Keratinocyte (primary cell): ENCODE data around the gene ATP6V1E1.

Source experiments
- CTCF ChIP-seq, 3 experiments: IDR thresholded peaks in 1 of 3; conservative IDR thresholded peaks in 1 of 3; optimal IDR thresholded peaks in 1 of 3; 2 replicates in 2 of 3; 3 replicates in 1 of 3; pipeline versions ENCODE3 to v1.5.1; 2011; ENCODE audit warnings: low read length in 3 of 3, mild to moderate bottlenecking in 3 of 3, moderate library complexity in 2 of 3, control low read depth in 1 of 3, inconsistent platforms in 1 of 3; ENCODE audit not compliant: insufficient read depth in 2 of 3; ENCODE audit errors: extremely low read depth in 1 of 3
- EZH2 ChIP-seq: IDR thresholded peaks from one replicate; pipeline ENCODE4 v1.6.1; 2012; ENCODE audit warnings: inconsistent platforms, mild to moderate bottlenecking, low read length, moderate library complexity

- TF ChIP-seq EZH2, result no peak
- TF ChIP-seq CTCF (optimal IDR thresholded peaks at IDR 0.05 in 1 of 3, IDR thresholded peaks at IDR 0.05 in 1 of 3, conservative IDR thresholded peaks at IDR 0.05 in 1 of 3; ENCODE audit: extremely low read depth in 1 of 3, insufficient read depth in 2 of 3, low read length in 3 of 3), result no peak
Measured at GRCh38 chr22:17672417-17672991, 44.0 kb upstream of the ATP6V1E1 start.
